Mammary epithelial cell (primary cell): ENCODE results near the gene ACOT13.

ENCODE experiments used
- CTCF ChIP-seq, 2 donors: IDR thresholded peaks in 1 of 2; conservative IDR thresholded peaks in 1 of 2; 2 replicates each; pipeline ENCODE4 v1.5.1; 2011 to 2012; ENCODE audit warnings: inconsistent platforms in 2 of 2, low read length in 2 of 2, mild to moderate bottlenecking in 2 of 2, control low read depth in 1 of 2, low read depth in 1 of 2; ENCODE audit not compliant: insufficient read depth in 1 of 2; ENCODE audit errors: extremely low read depth in 1 of 2
- EZH2 ChIP-seq: IDR thresholded peaks from 2 replicates; pipeline ENCODE4 v1.6.1; 2012; ENCODE audit warnings: low read length, inconsistent platforms, borderline replicate concordance

GRCh38 chr6:24709014-24709711 is 42.3 kb downstream of the ACOT13 start:
- no peak for TF ChIP-seq CTCF (conservative IDR thresholded peaks at IDR 0.05 in 1 of 2, IDR thresholded peaks at IDR 0.05 in 1 of 2; ENCODE audit: extremely low read depth in 1 of 2, insufficient read depth in 1 of 2, low read depth in 1 of 2, low read length in 2 of 2)
- TF ChIP-seq EZH2, result no peak
